Esophagus muscularis mucosa (tissue), 3 donors: ENCODE results near the gene HAAO.

Source experiments
- CTCF ChIP-seq, 3 experiments: fragments of 200-600 bp in 2 of 3; fragments of 450-650 bp in 1 of 3; sonication (generic) in 2 of 3; IDR thresholded peaks; one replicate each; pipeline ENCODE4 v1.5.1; 2017 to 2019; ENCODE audit warnings: antibody characterized with exemption in 3 of 3, mild to moderate bottlenecking in 2 of 3, moderate library complexity in 1 of 3
- POLR2A ChIP-seq: fragments of 450-650 bp; IDR thresholded peaks from one replicate; pipeline ENCODE4 v1.6.1; 2017; ENCODE audit warnings: antibody characterized with exemption, moderate library complexity, mild to moderate bottlenecking, low read depth
- POLR2AphosphoS5 ChIP-seq, 2 donors: sonication (generic); formaldehyde crosslinking; IDR thresholded peaks; one replicate each; pipeline ENCODE4 v1.6.1; 2017; ENCODE audit warnings: antibody characterized with exemption in 2 of 2

GRCh38 chr2:42823744-42824453 lies 31.5 kb upstream of the HAAO start:
- TF ChIP-seq CTCF (IDR thresholded peaks at IDR 0.05): no peak
- no peak for TF ChIP-seq POLR2A
- TF ChIP-seq POLR2AphosphoS5 (IDR thresholded peaks at IDR 0.05): no peak
